Hematopoietic multipotent progenitor cell treated with erythropoietin and hydrocortisone succinate and interleukin-3 and kit ligand, for 17 days (in vitro differentiated cells): Measurements from ENCODE around the gene PEMT.
A peak's percentile ranks its signal among the peaks of the same experiment; 100 is the strongest.
"Not testable (repeated sequence)": the region's sequence is repeated elsewhere in the genome, so short reads cannot be mapped to it uniquely, and the experiment has no call there.

Experiments used
- DNase-seq: peaks from one replicate; pipeline ENCODE4 v3.0.0-alpha.2; 2015; ENCODE audit warnings: low spot score

PEMT gene, protein sequence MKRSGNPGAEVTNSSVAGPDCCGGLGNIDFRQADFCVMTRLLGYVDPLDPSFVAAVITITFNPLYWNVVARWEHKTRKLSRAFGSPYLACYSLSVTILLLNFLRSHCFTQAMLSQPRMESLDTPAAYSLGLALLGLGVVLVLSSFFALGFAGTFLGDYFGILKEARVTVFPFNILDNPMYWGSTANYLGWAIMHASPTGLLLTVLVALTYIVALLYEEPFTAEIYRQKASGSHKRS

GRCh38 chr17:17591355-17592298 lies at the start of gene PEMT:
Gene PEMT, minus strand, starts transcription at chr17:17591708. Its CDS starts 82 bp downstream, at chr17:17591626.
- peak; percentile 92 for DNase-seq

GRCh38 chr17:17639661-17640270 lies 48.3 kb upstream of the PEMT start:
- not testable (repeated sequence) for DNase-seq

DNA sequence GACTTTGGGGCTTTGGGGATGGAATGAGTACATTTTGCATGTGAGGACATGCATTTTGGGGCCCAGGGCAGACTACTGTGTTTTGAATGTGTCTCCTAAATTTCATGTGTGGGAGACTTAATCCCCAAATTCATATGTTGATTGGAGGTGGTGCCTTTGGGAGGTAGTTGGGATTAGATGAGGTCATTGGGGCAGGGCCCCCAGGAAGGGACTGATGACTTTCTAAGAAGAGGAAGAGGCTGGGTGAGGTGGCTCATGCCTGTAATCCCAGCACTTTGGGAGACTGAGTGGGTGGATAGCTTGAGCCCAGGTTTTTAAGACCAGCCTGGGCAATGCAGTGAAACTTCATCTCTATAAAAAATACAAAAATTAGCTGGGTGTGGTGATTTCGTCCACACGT lies 47.0 kb upstream of the PEMT start:
- no peak for DNase-seq

DNA sequence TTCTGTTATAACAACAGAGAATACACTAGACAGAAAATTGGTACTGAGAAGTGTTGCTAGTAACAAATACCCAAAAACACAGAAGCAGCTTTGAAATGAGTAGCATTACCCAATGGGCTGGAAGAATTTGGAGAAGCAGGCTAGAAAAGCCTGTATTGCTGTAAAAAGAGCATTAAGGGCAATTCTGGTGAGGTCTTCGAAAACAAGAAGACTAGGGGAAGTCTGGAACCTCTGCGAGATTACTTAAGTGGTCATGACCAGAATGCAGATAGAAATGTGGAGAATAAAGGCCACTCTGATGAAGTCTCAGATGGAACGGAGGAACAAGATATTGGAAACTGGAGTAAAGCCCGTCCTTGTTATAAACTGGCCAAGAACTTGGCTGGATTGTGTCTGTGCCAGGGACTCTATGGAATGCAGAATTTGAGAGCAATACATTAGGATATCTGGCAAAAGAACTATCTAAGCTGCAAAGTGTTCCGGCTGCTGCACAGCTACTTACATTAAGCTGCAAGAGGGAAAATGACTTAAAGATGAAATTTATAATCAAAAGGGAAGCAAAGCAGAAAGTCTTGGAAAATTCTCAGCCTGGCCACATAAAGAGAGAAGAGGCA lies 44.9 kb upstream of the PEMT start:
- no peak for DNase-seq

GRCh38 chr17:17635537-17636271 lies 44.2 kb upstream of the PEMT start:
- not testable (repeated sequence) for DNase-seq

- no peak for DNase-seq
Measured at GRCh38 chr17:17635126-17635525, 43.6 kb upstream of the PEMT start.

GRCh38 chr17:17633310-17633709 lies 41.8 kb upstream of the PEMT start:
- DNase-seq, result no peak

GRCh38 chr17:17632690-17633089 lies 41.2 kb upstream of the PEMT start:
- DNase-seq, result not testable (repeated sequence)

DNA sequence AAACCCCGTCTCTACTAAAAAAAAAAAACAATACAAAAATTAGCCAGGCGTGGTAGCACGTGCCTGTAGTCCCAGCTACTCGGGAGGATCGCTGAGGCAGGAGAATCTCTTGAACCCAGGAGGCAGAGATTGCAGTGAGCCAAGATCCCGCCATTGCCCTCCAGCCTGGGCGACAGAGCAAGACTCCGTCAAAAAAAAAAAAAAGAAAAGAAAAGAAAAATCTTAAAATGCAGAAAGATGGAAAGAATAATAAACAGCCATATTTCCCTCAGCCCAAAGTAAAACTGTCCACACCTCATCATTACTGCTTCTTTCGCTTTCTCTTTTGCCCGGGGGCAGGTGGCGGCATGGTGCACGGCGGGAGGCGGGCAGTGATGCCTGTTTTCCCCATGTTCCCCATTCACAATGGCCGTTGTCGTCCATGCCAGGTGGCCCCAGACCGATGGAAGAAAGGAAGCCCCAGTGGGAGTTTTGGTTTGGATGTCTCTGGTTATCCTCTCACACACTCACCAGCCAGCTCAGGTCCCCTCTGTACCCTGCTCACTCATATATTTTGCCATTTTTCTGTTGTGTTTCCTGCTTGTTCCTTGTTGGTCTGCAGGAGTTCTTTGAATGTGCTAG lies 37.0 kb upstream of the PEMT start:
- no peak for DNase-seq

DNA sequence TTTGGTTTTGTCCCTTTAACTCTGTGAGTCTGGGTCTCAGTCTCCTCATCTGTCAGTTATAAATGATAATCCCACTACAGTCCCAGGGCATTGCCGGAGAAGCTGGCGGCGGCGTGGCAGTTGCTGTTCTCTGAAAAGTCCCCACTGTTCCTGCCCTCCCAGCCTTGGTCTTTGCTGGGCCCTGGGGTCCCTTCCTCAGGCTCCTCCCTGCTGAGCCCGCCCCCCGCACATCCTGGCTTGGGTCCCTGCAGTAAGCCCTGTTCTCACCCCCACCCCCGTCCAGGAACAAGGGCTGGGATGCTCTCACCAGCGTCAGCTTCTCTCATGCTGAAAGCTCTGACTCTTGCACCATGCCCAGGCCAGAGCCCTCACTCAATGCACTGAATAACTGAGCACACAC lies 35.3 kb upstream of the PEMT start:
- DNase-seq, result no peak

DNA sequence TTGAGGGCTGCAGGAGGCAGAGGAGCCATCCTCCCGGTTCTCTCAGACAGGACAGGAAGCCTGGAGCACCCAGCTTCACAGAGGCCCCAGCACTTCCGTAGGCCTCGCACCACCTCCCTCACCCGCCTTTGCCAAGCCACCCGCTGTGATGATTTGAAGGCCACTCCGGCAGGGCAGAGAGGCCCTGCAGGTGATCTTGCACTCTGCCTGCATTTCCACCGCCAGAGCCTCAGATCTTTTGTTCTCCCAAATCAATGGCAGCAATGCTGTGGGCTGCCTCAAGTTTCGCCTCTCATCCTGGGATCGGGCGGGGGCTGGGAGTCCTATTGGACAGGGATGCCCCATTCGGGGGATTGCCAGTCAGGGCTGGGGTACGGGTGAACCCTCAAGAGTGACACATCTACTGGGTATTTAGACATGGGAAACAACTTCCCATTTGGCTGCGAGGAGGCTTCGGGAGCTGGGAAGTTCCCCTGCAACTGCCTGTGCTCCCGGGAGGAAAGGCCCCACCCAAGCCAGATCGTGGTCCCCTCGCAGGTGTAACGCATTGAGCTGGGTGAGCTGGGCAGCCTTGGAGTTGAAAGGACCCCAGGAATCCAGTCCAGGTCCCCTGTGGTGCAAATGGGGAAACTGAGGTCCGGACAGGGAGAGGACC lies 34.8 kb upstream of the PEMT start:
- DNase-seq, result no peak

DNA sequence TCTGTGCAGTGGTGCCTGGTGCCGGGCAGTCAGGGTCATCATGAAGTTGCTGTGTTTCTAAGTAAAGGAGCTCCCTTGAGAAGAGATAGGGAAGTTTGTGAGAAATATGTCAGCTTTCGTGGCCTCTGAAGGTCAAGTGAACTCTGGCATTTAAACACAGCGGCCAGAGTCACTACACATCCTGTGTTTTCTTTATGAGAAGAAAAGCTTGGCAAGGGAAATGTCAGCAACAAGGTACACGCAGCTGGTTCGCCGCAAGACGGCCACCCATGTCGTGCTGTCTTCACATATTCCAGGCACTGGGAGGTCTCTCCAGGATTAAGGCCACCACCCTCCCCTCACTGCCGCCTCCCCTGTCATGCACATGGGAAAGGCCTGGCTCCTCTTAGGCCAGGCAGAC lies 33.2 kb upstream of the PEMT start:
- no peak for DNase-seq

- DNase-seq, result no peak
Measured at GRCh38 chr17:17623904-17624303, 32.4 kb upstream of the PEMT start.

- DNase-seq, result no peak
Measured at GRCh38 chr17:17621254-17621653, 29.7 kb upstream of the PEMT start.

DNA sequence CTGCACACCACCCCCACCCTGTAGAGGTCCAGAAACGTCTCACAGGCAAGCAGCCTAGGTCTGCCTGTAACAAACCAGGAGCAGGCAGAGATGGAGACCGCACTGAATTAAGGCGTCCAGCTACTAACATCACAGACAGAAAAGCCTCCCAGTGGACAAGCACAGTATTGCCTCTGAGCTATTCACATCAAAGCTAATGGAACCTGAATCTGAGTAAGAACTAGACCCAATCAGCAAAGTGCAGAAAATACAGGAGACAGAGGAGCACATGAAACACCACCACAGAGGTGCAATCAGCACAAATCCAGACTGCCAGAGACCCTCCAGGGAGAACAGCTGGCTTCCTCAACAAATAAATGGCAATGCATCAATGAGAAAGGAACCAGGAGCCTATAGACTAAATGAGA lies 22.2 kb upstream of the PEMT start:
- DNase-seq, result peak; percentile 15

DNA sequence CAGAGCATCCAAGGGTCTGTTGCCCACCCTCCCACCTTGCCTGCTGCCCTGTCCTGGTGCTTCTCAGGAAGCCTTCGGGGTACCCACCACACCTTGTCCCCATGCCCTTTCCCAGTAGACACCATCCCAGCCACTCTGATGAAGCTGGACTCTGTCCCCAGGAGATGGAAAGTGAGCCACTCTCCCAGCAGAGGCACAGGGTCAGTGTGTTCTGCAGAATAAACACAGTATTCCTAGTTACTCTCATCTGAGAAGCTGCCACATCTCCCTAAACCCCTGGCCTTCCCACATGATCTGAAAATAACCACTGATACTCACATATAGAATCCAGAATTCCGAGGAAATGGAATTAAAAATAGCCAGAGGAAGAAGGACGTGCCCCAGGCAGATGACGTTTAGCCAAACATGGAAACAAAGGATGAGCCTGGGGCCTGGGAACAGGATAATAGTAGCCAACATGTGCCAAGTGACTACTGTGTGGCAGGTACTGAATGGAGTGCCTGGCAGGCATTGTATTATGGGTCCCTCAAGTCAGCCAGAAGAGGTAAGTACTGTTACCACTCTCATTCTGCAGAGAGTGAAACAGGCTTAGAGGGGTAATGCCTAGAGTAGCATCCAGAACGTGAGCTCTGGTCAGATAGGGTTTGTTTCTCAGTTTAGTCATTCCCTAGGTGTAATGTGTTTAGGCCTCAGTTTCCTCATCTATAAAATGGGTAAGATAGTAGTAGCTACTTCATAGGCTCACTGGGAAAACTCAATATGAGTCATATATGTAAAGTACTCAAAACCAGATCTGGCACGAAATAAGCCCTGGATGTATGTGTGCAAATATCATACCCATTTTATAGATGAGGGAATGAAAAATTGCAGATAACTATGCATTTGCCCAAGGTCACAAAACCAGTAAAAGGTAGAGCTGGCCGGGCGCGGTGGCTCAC lies 20.8 kb upstream of the PEMT start:
- no peak for DNase-seq

DNA sequence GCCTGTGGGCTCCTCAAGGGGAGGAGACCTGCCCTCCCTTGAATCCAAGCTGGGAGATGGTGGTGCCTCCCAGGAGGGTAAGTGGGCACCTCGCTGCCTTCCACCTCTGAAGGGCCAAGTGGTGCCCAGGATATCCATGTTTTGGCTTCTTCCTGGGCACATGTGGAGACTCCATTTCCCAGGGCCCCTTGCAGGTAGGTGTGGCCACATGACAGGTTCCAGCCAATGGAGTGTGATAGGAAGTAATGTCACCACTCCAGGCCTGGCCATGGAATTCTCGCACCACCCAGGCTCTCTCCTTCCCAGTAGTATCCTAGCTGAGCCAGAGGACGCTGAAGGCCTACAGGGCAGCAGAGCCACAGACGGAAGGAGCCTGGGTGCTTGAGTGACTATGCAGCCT lies 17.6 kb upstream of the PEMT start:
- no peak for DNase-seq

GRCh38 chr17:17606416-17607000 lies 15.0 kb upstream of the PEMT start:
- no peak for DNase-seq

DNA sequence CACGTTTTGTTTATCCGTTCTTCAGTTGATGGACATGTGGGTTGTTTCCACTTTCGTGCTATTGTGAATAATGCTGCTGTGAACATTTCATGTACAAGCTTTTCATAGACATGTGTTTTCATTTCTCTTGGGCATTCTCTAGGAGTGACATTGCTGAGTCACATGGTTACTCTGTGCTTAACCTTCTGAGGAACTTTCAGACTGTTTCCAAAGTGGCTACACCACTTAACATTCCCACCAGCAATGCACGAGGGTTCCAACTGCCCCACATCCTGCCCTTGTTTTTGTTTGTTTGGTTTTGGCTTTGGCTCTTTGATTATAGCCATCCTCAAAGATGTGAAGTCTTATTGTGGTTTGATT lies 14.2 kb upstream of the PEMT start:
- no peak for DNase-seq
